ENCODE data around the gene DAZAP1. TPM values are rescaled to one million over a fixed set of nuclear protein-coding genes. Genes with fewer than 3 reads are reported as not detected.

DAZAP1 gene
- total and polyA plus RNA-seq, 4 donors: 5.4 to 45.0 (median 29.7) TPM

DNA sequence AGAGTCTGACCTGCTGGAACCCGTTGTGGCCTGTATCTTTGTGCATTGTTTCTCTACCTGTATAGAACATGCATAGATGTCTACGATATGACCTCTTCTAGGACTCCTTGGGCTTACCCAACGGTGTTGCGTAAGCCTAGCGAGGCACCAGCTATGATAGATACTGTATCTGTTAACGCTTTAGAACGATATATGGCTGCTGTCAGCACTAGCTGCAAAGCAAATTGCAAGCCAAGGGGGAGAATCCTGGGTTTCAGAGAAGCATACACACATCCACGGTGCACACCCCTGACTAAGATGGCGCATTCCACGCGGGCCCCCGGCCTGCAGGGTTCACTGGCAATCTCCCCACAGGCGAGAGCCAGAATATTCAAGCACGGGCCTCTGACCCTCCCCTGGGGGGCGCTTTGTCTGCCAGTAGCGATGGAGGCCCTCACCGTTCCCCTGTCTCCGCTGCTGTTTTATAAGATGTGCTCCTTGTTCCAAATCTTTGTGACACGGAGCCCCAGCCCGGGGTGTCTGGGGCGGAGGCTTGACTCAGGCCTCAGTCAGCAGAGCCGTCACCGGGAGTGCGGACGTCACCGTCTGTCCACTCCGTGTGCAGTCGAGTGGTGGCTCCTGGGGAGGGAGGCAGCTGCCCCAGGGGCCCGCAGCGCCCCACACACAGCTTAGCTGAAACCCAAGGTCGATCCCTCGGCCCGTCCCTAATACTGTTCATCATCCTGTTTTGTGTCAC is 17.9 kb downstream of the DAZAP1 start:
- TF ChIP-seq, protein P1, sequence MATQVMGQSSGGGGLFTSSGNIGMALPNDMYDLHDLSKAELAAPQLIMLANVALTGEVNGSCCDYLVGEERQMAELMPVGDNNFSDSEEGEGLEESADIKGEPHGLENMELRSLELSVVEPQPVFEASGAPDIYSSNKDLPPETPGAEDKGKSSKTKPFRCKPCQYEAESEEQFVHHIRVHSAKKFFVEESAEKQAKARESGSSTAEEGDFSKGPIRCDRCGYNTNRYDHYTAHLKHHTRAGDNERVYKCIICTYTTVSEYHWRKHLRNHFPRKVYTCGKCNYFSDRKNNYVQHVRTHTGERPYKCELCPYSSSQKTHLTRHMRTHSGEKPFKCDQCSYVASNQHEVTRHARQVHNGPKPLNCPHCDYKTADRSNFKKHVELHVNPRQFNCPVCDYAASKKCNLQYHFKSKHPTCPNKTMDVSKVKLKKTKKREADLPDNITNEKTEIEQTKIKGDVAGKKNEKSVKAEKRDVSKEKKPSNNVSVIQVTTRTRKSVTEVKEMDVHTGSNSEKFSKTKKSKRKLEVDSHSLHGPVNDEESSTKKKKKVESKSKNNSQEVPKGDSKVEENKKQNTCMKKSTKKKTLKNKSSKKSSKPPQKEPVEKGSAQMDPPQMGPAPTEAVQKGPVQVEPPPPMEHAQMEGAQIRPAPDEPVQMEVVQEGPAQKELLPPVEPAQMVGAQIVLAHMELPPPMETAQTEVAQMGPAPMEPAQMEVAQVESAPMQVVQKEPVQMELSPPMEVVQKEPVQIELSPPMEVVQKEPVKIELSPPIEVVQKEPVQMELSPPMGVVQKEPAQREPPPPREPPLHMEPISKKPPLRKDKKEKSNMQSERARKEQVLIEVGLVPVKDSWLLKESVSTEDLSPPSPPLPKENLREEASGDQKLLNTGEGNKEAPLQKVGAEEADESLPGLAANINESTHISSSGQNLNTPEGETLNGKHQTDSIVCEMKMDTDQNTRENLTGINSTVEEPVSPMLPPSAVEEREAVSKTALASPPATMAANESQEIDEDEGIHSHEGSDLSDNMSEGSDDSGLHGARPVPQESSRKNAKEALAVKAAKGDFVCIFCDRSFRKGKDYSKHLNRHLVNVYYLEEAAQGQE (IDR thresholded peaks at IDR 0.05): no peak
- no peak for TF ChIP-seq YY1 (IDR thresholded peaks at IDR 0.05)
- TF ChIP-seq RXRA (IDR thresholded peaks at IDR 0.05): no peak
- no peak for TF ChIP-seq GABPA (IDR thresholded peaks at IDR 0.05 in 1 of 2, conservative IDR thresholded peaks at IDR 0.05 in 1 of 2)
- TF ChIP-seq HNF4A (conservative IDR thresholded peaks at IDR 0.05): no peak
- no peak for TF ChIP-seq MAX (IDR thresholded peaks at IDR 0.05)
- TF ChIP-seq CTCF (IDR thresholded peaks at IDR 0.05; ENCODE audit: low read depth, low read length, missing input control): no peak
- no peak for TF ChIP-seq SP1 (IDR thresholded peaks at IDR 0.05)
- TF ChIP-seq EGR1 (IDR thresholded peaks at IDR 0.05; ENCODE audit: low read depth in 2 of 2): no peak
- no peak for TF ChIP-seq FOXA1 (IDR thresholded peaks at IDR 0.05)
- no peak for TF ChIP-seq ATF3 (IDR thresholded peaks at IDR 0.05)
- DNase-seq (ENCODE audit: low spot score): no peak
- Histone ChIP-seq H3K27ac (ENCODE audit: low read depth in 1 of 2, low read length in 2 of 2) (no peak overlapping the region), H3K4me3 (ENCODE audit: low read depth in 1 of 3, low read length in 3 of 3) (no peak overlapping the region), H3K4me1 (ENCODE audit: control insufficient read depth in 4 of 4, insufficient read depth in 4 of 4, low read length in 3 of 4) (peaks cover 7 to 48% (median 28%) of the 10 kb centered on the region in 4 donors), H3K27me3 (ENCODE audit: control insufficient read depth in 4 of 4, insufficient read depth in 4 of 4, low read length in 3 of 4) (no peaks in the 10 kb centered on the region), H3K9ac (ENCODE audit: low read depth in 1 of 2, low read length in 2 of 2) (no peak overlapping the region), H3K9me3 (ENCODE audit: control insufficient read depth in 4 of 4, low read length in 3 of 4) (no peaks in the 10 kb centered on the region), H3K36me3 (ENCODE audit: control insufficient read depth in 4 of 4, insufficient read depth in 3 of 4, low read depth in 1 of 4, low read length in 3 of 4) (peaks cover 15 to 33% (median 29%) of the 10 kb centered on the region in 4 donors)
- WGBS: 90% methylated on average over 33 of the region's 33 CpGs

GRCh38 chr19:1425902-1426301 is 18.5 kb downstream of the DAZAP1 start:
- Histone ChIP-seq H3K9me3 (ENCODE audit: control insufficient read depth in 4 of 4, low read length in 3 of 4) (no peaks in the 10 kb centered on the region), H3K4me3 (ENCODE audit: low read depth in 1 of 3, low read length in 3 of 3) (no peak overlapping the region), H3K27ac (ENCODE audit: low read depth in 1 of 2, low read length in 2 of 2) (no peak overlapping the region), H3K4me1 (ENCODE audit: control insufficient read depth in 4 of 4, insufficient read depth in 4 of 4, low read length in 3 of 4) (peaks cover 7 to 48% (median 28%) of the 10 kb centered on the region in 4 donors), H3K9ac (ENCODE audit: low read depth in 1 of 2, low read length in 2 of 2) (no peak overlapping the region), H3K36me3 (ENCODE audit: control insufficient read depth in 4 of 4, insufficient read depth in 3 of 4, low read depth in 1 of 4, low read length in 3 of 4) (peaks cover 16 to 31% (median 25%) of the 10 kb centered on the region in 4 donors), H3K27me3 (ENCODE audit: control insufficient read depth in 4 of 4, insufficient read depth in 4 of 4, low read length in 3 of 4) (no peaks in the 10 kb centered on the region)
- TF ChIP-seq HNF4A (conservative IDR thresholded peaks at IDR 0.05): no peak
- 95% methylated on average over 14 of the region's 14 CpGs for WGBS
- no peak for DNase-seq (ENCODE audit: low spot score)
